KG1 (cell line): Measurements from ENCODE around the gene NCF1.
"Not testable (repeated sequence)": the region's sequence is repeated elsewhere in the genome, so short reads cannot be mapped to it uniquely, and the experiment has no call there.

Experiments used
- DNase-seq: peaks from one replicate; lab custom pipeline; 2025; lab: John Stamatoyannopoulos, UW

NCF1 gene

DNA sequence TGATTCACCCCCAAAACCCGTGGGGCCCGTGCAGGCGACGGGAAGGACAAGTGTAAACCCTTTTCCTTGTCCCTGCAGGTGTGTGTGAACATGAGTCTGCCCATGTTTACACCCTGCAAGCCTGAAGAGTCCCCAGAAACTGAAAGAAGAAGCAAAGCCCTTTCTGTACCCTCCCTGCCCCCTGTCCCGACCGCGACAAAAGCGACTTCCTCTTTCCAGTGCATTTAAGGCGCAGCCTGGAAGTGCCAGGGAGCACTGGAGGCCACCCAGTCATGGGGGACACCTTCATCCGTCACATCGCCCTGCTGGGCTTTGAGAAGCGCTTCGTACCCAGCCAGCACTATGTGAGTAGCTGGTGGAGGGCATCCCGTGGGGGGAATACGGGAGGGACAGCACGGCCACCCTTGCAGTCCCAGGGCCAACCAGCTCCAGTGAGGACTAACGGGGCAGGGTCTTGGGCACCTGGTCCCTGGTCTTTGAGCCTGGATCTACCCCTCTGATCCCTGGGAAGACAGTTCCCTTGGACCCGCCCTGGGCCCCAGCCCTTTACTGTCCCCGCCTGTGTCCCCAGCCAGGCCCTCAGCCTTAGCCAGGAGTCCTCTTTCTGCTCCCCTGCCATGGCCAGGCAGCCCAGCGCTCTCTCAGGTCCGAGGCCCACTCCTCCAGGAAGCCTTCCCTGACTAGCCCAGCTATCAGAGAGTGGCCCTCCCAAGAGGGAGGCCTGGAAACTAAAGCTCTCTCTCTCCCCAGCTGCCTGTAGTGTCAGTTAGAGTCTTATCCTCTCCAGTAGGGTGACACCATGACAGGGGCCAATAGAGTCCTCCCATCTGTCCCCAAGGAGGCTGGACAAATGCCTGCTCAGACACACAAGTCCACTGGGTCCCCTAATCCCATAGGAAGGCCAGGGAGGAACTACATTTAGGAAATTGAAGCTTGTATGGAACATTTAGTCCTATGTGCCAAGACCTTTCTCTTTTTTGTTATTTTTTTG, at the start of gene NCF1:
NCF1 (plus strand) TSS at position 252 of the 991 bp plus-strand sequence; CDS start at position 273, 21 bp downstream.
- DNase-seq = not testable (repeated sequence)

DNA sequence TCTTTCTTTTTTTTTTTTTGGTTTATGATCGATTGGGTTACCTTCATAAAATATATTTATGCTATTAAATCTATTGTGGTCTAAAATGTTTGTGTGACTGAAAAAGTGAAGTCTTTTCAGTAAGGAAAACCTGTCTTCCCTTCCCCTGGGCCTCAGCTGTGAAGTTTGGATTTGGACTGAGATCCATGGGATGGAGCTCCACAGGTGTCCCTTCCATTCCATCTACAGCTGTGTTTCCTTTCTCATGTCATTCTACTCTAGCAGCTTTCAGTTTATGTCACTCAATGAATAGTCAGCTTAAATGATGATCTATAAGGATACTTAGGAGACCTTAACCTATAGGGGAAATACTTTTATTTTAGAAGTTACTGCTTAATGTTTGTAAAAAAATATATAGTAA, 48.0 kb upstream of the NCF1 start:
- no peak for DNase-seq

GRCh38 chr7:74726309-74727101, 47.3 kb upstream of the NCF1 start:
- DNase-seq = no peak

DNA sequence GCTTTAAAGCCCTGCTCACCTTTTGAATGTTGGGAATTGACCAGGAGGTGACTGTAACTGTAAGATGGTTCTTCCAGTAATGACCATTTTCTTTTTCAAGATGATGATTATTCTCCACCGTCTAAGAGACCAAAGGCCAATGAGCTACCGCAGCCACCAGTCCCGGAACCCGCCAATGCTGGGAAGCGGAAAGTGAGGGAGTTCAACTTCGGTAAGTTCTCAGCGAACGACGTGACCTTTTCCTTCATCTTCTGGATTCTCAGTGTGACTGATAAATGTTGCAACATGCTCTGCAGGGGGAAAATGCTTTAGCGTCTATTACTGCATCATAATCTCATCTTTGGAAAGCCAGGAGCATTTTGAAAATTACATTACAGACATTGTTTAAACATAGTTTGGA, 45.1 kb upstream of the NCF1 start:
- DNase-seq = not testable (repeated sequence)

DNA sequence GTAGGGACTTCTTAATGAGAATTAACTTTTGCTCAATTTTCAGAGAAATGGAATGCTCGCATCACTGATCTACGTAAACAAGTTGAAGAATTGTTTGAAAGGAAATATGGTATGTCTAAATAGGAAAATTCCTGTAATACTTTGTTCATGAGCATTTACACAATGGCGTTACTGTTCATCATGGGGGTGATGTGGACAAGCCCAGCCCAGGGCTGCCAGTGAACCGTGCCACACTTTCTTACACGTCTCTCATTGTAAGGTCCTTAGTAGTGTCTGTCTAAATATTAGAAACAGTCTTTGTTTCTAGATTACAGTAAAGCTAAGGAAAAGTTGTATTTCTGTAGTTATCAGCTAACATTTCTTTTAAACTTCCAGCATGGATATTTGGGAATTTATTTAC, 43.6 kb upstream of the NCF1 start:
- DNase-seq = not testable (repeated sequence)

DNA sequence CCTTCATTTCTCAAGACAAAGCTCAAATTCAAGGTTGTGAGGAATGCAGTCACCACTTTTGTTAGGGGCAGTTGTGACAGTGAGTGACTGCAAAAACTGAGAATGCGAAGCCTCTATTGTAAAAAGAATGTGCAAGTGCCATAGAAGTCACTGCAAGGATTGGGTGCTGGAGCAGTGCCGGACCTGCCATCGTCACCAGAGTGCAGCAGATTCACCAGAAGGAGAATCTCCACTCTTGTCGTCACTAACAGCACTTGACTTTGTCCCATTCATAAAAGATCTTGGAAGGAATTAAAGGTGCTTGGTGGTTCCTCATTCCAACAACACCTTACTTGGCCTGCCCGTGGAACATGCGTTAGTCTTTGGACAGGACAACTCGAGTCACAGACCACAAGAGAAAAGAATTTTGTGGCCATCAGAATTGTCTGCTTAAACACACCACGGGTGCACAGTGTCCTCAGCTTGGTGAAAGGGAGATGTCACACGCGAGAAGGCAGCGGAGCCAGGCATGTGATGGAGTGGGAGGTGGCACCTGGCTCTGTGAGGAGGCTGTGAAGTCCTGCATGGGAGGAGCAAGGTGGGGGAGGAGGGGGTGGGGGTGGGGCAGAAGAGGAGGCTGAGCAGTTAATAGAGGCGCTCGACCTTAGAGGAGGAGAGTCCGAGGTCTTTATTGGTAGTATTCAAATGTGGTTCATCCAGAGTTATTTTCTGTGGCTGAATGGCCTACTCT, 33.7 kb upstream of the NCF1 start:
- DNase-seq = not testable (repeated sequence)

GRCh38 chr7:74743936-74744557, 29.8 kb upstream of the NCF1 start:
- not testable (repeated sequence) for DNase-seq

DNA sequence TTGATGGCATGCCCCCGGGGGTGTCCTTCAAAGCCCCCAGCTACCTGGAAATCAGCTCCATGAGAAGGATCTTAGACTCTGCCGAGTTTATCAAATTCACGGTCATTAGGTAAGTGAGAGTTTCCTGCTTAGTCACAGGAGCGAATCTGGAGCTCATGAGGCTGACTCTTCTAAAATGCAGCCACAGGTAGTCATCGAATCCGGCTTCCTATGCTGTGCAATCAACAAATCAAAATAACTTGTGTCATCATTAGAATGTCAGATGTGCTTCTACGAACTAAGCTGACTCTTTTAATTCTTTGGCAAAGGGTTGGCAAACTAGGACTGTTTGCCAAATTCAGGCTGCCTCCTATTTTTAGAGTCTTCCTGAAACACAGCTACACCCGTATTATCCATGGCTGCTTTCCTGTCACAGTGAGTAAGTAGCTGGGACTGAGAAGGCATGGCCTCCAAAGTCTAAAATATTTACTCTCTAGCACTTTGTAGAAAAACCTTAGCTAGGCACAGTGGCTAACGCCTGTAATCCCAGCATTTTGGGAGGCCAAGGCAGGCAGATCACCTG, 19.8 kb upstream of the NCF1 start:
- not testable (repeated sequence) for DNase-seq

- DNase-seq = not testable (repeated sequence)
Observed at GRCh38 chr7:74756673-74757072, 17.1 kb upstream of the NCF1 start.

DNA sequence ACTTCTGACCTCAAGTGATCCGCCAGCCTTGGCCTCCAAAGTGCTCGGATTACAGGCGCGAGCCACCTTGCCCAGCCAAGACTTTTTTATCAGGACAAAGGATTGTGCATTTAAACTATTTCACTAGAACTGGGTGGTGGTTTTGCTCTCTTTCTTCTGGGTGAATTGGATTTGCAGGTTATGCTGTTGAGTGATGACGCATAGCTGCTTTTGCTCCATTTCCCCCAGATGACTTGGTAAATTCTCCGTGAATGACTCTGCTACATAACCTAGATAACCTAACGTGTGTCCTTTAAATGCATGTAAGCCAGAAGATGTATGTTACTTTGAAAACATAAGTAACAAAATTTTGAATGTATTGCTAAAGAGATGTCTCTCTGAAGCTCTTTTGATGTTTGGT, 15.5 kb upstream of the NCF1 start:
- DNase-seq = not testable (repeated sequence)

DNA sequence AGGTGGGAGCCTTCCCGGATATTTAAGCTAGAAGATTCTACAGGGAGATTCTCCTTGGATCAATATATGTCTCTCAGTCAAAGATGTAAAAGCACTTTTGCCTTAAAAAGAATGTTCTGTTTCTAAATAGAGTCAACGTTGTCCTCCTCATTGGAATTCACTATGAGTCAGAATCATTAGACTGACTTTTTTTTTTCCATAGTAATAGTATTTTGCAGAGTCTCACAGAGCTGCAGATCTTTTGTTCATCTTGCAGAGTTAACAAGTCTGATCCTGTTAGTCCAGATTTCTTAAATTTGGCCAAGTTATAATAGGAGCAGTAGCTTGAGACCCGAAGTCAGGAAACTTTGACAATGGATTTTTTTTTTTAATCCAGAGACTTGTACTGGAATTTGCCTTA, 14.8 kb upstream of the NCF1 start:
- not testable (repeated sequence) for DNase-seq

- not testable (repeated sequence) for DNase-seq
Observed at GRCh38 chr7:74765205-74765918, 8.4 kb upstream of the NCF1 start.

- not testable (repeated sequence) for DNase-seq
Observed at GRCh38 chr7:74766509-74766908, 7.3 kb upstream of the NCF1 start.

DNA sequence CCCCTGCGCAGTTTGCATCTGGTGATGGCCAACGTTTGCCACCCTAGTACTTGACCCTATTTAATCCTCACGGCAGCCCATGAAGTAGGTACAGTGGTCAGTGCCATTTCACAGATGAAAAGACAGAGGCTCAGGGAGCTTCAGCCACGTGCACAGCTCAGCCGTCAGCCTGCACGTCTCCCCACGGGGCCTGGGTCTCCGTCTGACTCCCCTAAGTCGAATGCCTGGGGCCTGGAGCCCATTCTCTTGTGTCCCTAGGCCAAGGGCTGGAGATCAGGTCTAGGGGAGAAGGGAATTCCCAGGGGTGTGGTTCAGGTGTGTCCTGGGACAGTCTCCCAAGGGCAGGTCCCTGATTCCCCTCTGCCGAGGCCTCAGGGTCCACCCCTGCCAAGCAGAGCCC, 6.8 kb upstream of the NCF1 start:
- DNase-seq = not testable (repeated sequence)

DNA sequence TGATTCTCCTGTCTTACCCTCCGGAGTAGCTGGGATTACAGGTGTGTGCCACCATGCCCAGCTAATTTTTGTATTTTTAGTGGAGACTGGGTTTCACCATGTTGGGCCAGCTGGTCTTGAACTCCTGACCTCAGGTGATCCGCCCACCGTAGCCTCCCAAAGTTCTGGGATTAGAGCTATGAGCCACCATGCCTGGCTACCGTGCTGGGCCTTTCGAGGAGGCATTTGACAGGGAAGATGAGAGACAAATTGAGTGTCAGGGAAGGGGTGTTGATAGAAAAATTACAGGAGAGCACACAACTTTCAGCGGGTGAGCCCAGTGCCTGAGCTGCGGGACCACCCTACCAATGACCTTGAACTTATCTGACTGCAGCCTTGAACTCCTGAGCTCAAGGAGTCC, 3.7 kb upstream of the NCF1 start:
- DNase-seq = not testable (repeated sequence)

DNA sequence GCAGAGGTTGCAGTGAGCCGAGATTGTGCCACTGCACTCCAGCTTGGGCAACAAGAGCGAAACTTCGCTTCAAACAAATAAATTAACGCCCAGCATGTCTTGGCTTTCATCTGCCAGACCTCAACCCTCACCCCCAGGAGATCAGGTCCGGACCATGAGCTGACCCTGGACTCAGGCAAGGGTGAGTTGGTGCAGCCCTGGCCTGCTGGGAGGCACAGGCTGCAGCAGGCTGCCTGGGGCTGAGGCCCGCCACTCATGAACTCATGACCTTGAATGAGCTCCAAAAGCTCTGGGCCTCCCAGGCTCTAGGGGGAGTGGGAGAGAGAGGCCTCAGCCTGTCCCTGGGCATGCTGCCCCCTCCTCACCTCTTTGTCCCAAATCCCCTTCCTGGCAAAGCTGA, 1.7 kb upstream of the NCF1 start:
- not testable (repeated sequence) for DNase-seq

GRCh38 chr7:74775111-74775510, 1.3 kb downstream of the NCF1 start:
- DNase-seq = not testable (repeated sequence)

- DNase-seq = not testable (repeated sequence)
Observed at GRCh38 chr7:74779053-74779452, 5.2 kb downstream of the NCF1 start.

GRCh38 chr7:74781746-74782145, 7.9 kb downstream of the NCF1 start:
- DNase-seq = not testable (repeated sequence)

DNA sequence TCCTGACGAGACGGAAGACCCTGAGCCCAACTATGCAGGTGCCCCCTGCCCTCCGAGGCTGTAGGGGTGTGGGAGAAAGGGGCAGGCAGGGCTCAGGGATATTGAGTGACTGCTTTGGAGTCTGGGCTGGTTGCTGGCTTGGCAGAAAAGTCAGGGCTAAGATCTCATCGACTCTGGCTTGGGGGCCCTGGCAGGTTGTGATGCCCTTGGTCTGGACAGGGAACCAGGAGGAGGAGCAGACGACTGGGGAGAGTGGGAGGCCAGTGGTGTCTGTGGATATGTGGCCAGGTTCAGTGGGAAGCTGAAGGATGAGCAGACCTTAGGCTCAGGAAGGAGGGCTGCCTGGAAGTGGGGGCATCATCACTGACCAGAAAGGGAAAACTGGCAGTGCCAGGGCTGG, 9.8 kb downstream of the NCF1 start:
- DNase-seq = not testable (repeated sequence)
